Effector memory CD8-positive, alpha-beta T cell (primary cell): ENCODE results near the gene MRPL20.

Experiments
- ATAC-seq: fragments of 150-1000 bp; cut with Tn5 transposase; replicated peaks from 2 replicates; pipeline ENCODE4 v1.10.0; 2021; ENCODE audit warnings: mild to moderate bottlenecking, moderate library complexity
- DNase-seq, 3 experiments: peaks; one replicate each; pipeline ENCODE4 v3.0.0; 2021
- H3K27ac Mint-ChIP-seq, 2 donors: one replicate each; pipeline ENCODE4 v1.8.0; 2022; ENCODE audit warnings: mild to moderate bottlenecking in 2 of 2, mixed read lengths in 2 of 2, moderate library complexity in 2 of 2
- H3K27me3 Mint-ChIP-seq, 2 donors: one replicate each; pipeline ENCODE4 v1.8.0; 2022; ENCODE audit warnings: mixed read lengths in 2 of 2
- H3K36me3 Mint-ChIP-seq: one replicate; pipeline ENCODE4 v1.8.0; 2022; ENCODE audit warnings: mild to moderate bottlenecking, moderate library complexity, mixed read lengths; ENCODE audit not compliant: insufficient read depth
- H3K4me1 Mint-ChIP-seq, 2 donors: one replicate each; pipeline ENCODE4 v1.8.0; 2022; ENCODE audit warnings: low read depth in 2 of 2, mixed read lengths in 2 of 2
- H3K4me3 Mint-ChIP-seq, 2 donors: one replicate each; pipeline ENCODE4 v1.8.0; 2022; ENCODE audit warnings: mild to moderate bottlenecking in 2 of 2, mixed read lengths in 2 of 2, moderate library complexity in 2 of 2
- H3K9me3 Mint-ChIP-seq, 2 donors: one replicate each; pipeline ENCODE4 v1.8.0; 2022; ENCODE audit warnings: mixed read lengths in 2 of 2

Gene MRPL20

GRCh38 chr1:1426496-1427105 lies 19.5 kb upstream of the MRPL20 start:
- ATAC-seq = peak; percentile 31
- DNase-seq = no peak
- peaks cover 0 to 2% of the 10 kb centered on the region in 2 donors for H3K4me1 Mint-ChIP-seq
- no peaks in the 10 kb centered on the region for H3K9me3 Mint-ChIP-seq
- H3K27me3 Mint-ChIP-seq = peaks cover 34 to 71% of the 10 kb centered on the region in 2 donors
- peak overlapping the region in 1 of 2 donors; percentile 4 for H3K27ac Mint-ChIP-seq
- no peaks in the 10 kb centered on the region for H3K36me3 Mint-ChIP-seq
- peak overlapping the region in 1 of 2 donors; percentile 17 for H3K4me3 Mint-ChIP-seq

- peak overlapping the region in 1 of 2 donors; percentile 4 for H3K27ac Mint-ChIP-seq
- DNase-seq (no peak), ATAC-seq (no peak)
- H3K36me3 Mint-ChIP-seq = no peaks in the 10 kb centered on the region
- H3K4me1 Mint-ChIP-seq = peaks cover 0 to 2% of the 10 kb centered on the region in 2 donors
- no peaks in the 10 kb centered on the region for H3K9me3 Mint-ChIP-seq
- no peak overlapping the region for H3K4me3 Mint-ChIP-seq
- H3K27me3 Mint-ChIP-seq = peaks cover 34 to 72% of the 10 kb centered on the region in 2 donors
Observed at GRCh38 chr1:1425753-1426495, 18.8 kb upstream of the MRPL20 start.

GRCh38 chr1:1425426-1425752 lies 18.3 kb upstream of the MRPL20 start:
- Mint-ChIP-seq H3K9me3 (no peaks in the 10 kb centered on the region), H3K4me3 (no peak overlapping the region), H3K27me3 (peaks cover 34 to 77% of the 10 kb centered on the region in 2 donors), H3K36me3 (no peaks in the 10 kb centered on the region), H3K4me1 (peaks cover 0 to 2% of the 10 kb centered on the region in 2 donors), H3K27ac (no peak overlapping the region)
- DNase-seq = no peak
- ATAC-seq = no peak

- H3K4me1 Mint-ChIP-seq = peaks cover 0 to 2% of the 10 kb centered on the region in 2 donors
- no peak overlapping the region for H3K4me3 Mint-ChIP-seq
- peaks cover 31 to 72% of the 10 kb centered on the region in 2 donors for H3K27me3 Mint-ChIP-seq
- no peaks in the 10 kb centered on the region for H3K36me3 Mint-ChIP-seq
- no peak for ATAC-seq
- no peak for DNase-seq
- H3K27ac Mint-ChIP-seq = no peak overlapping the region
- H3K9me3 Mint-ChIP-seq = no peaks in the 10 kb centered on the region
Observed at GRCh38 chr1:1424707-1425106, 17.6 kb upstream of the MRPL20 start.

GRCh38 chr1:1423245-1423597 lies 16.1 kb upstream of the MRPL20 start:
- H3K4me1 Mint-ChIP-seq = peaks cover 0 to 2% of the 10 kb centered on the region in 2 donors
- H3K27ac Mint-ChIP-seq = no peak overlapping the region
- peaks cover 24 to 58% of the 10 kb centered on the region in 2 donors for H3K27me3 Mint-ChIP-seq
- no peaks in the 10 kb centered on the region for H3K36me3 Mint-ChIP-seq
- no peak overlapping the region for H3K4me3 Mint-ChIP-seq
- DNase-seq (no peak), ATAC-seq (no peak)
- no peaks in the 10 kb centered on the region for H3K9me3 Mint-ChIP-seq

GRCh38 chr1:1422465-1423244 lies 15.6 kb upstream of the MRPL20 start:
- DNase-seq (no peak), ATAC-seq (no peak)
- Mint-ChIP-seq H3K36me3 (no peaks in the 10 kb centered on the region), H3K9me3 (no peaks in the 10 kb centered on the region), H3K4me1 (peaks cover 0 to 2% of the 10 kb centered on the region in 2 donors), H3K27me3 (peaks cover 23 to 55% of the 10 kb centered on the region in 2 donors), H3K4me3 (no peak overlapping the region), H3K27ac (no peak overlapping the region)

- H3K27me3 Mint-ChIP-seq = peaks cover 23 to 55% of the 10 kb centered on the region in 2 donors
- H3K27ac Mint-ChIP-seq = no peak overlapping the region
- no peaks in the 10 kb centered on the region for H3K36me3 Mint-ChIP-seq
- H3K9me3 Mint-ChIP-seq = no peaks in the 10 kb centered on the region
- H3K4me1 Mint-ChIP-seq = peaks cover 0 to 2% of the 10 kb centered on the region in 2 donors
- H3K4me3 Mint-ChIP-seq = no peak overlapping the region
- ATAC-seq = no peak
- DNase-seq = no peak
Observed at GRCh38 chr1:1421907-1422464, 14.9 kb upstream of the MRPL20 start.

GRCh38 chr1:1421147-1421906 lies 14.2 kb upstream of the MRPL20 start, which contains the start of gene ANKRD65:
TSS of gene ANKRD65 (minus strand) at chr1:1421276. CDS start at chr1:1421005, 271 bp downstream.
- Mint-ChIP-seq H3K4me3 (peak within 1 kb of the TSS in 1 of 2 donors; percentile 31), H3K36me3 (no peaks in the 10 kb centered on the region), H3K27me3 (peaks cover 20 to 50% of the 10 kb centered on the region in 2 donors), H3K4me1 (peaks cover 0 to under 1% of the 10 kb centered on the region in 2 donors), H3K27ac (no peak within 1 kb of the TSS), H3K9me3 (no peaks in the 10 kb centered on the region)
- DNase-seq (no peak), ATAC-seq (no peak)

- peak overlapping the region in 1 of 2 donors; percentile 31 for H3K4me3 Mint-ChIP-seq
- no peak for DNase-seq
Observed at GRCh38 chr1:1420654-1421141, 13.6 kb upstream of the MRPL20 start.

GRCh38 chr1:1419813-1420653 lies 12.9 kb upstream of the MRPL20 start:
- no peaks in the 10 kb centered on the region for H3K4me1 Mint-ChIP-seq
- peaks cover 16 to 37% of the 10 kb centered on the region in 2 donors for H3K27me3 Mint-ChIP-seq

More at GRCh38 chr1:1420654-1421141, 13.6 kb upstream of the MRPL20 start:
- Mint-ChIP-seq H3K36me3 (no peaks in the 10 kb centered on the region), H3K27ac (no peak overlapping the region), H3K4me1 (no peaks in the 10 kb centered on the region), H3K9me3 (no peaks in the 10 kb centered on the region), H3K27me3 (peaks cover 18 to 44% of the 10 kb centered on the region in 2 donors)
- no peak for ATAC-seq

GRCh38 chr1:1419363-1419812 lies 12.3 kb upstream of the MRPL20 start:
- ATAC-seq (no peak), DNase-seq (no peak)
- Mint-ChIP-seq H3K27me3 (peaks cover 10 to 31% of the 10 kb centered on the region in 2 donors), H3K27ac (no peak overlapping the region), H3K4me3 (no peak overlapping the region), H3K9me3 (no peaks in the 10 kb centered on the region), H3K36me3 (no peaks in the 10 kb centered on the region), H3K4me1 (no peaks in the 10 kb centered on the region)

More at GRCh38 chr1:1419813-1420653, 12.9 kb upstream of the MRPL20 start:
- no peak overlapping the region for H3K4me3 Mint-ChIP-seq
- H3K36me3 Mint-ChIP-seq = no peaks in the 10 kb centered on the region
- no peak for ATAC-seq
- DNase-seq = no peak
- no peaks in the 10 kb centered on the region for H3K9me3 Mint-ChIP-seq
- no peak overlapping the region for H3K27ac Mint-ChIP-seq
